ENCODE results near the gene GET3. TPM values are rescaled to one million over a fixed set of nuclear protein-coding genes. Genes with fewer than 3 reads are reported as not detected.
"Not testable (repeated sequence)": the region's sequence is repeated elsewhere in the genome, so short reads cannot be mapped to it uniquely, and the experiment has no call there.

The GET3 gene
- total RNA-seq, 1 experiment from 2014 or later = 110 TPM

GRCh38 chr19:12723641-12724426 lies 13.5 kb upstream of the GET3 start, which contains the start of gene TNPO2 (continued):
- TF ChIP-seq USF2 (CRISPR knock-in tag; IDR thresholded peaks at IDR 0.05) = peak; percentile 80
- TF ChIP-seq E2F5 (CRISPR knock-in tag; IDR thresholded peaks at IDR 0.05) = no peak
- TF ChIP-seq MYBL2 (CRISPR knock-in tag; IDR thresholded peaks at IDR 0.05) = peak; percentile 73; the same call in 1 of the 2 replicates
- TF ChIP-seq PRDM15 (CRISPR knock-in tag; IDR thresholded peaks at IDR 0.05) = no peak
- TF ChIP-seq SP1 (CRISPR knock-in tag; conservative IDR thresholded peaks at IDR 0.05) = peak; percentile 43; the same call in 1 of the 2 replicates
- TF ChIP-seq OVOL2 (CRISPR knock-in tag; IDR thresholded peaks at IDR 0.05; ENCODE audit: borderline replicate concordance) = no peak
- peak; percentile 93 for TF ChIP-seq MAX (CRISPR knock-in tag; IDR thresholded peaks at IDR 0.05)
- TF ChIP-seq ZNF416 (CRISPR knock-in tag; IDR thresholded peaks at IDR 0.05) = no peak
- TF ChIP-seq NR1H2 (CRISPR knock-in tag; IDR thresholded peaks at IDR 0.05) = no peak
- TF ChIP-seq ZNF281 (CRISPR knock-in tag; IDR thresholded peaks at IDR 0.05) = no peak
- no peak for TF ChIP-seq ZNF423 (CRISPR knock-in tag; IDR thresholded peaks at IDR 0.05)
- no peak for TF ChIP-seq CTCF (IDR thresholded peaks at IDR 0.05)
- no peak for TF ChIP-seq E2F1 (CRISPR knock-in tag; IDR thresholded peaks at IDR 0.05)
- TF ChIP-seq KAT7 (CRISPR knock-in tag; IDR thresholded peaks at IDR 0.05; ENCODE audit: borderline replicate concordance) = no peak
- TF ChIP-seq NFATC4 (CRISPR knock-in tag; IDR thresholded peaks at IDR 0.05) = no peak
- no peak for TF ChIP-seq JUN (CRISPR knock-in tag; IDR thresholded peaks at IDR 0.05)

- H3K27ac Mint-ChIP-seq; H3K27me3 Mint-ChIP-seq (ENCODE audit: low read depth); H3K4me3 Mint-ChIP-seq; DNase-seq (ENCODE audit: low spot score); ATAC-seq; H3K9me3 Mint-ChIP-seq: not testable (repeated sequence)
- POLR2A ChIA-PET = interaction anchor here (0.7 to 5.4 kb wide), 3 partner anchors 10 to 136 kb away, joined by 3 to 44 read pairs (median 4); partner anchors contain the start of genes GET3, PRDX2, THSD8 and TRIR
- CTCF ChIA-PET = interaction anchor here (0.6 to 2.4 kb wide), 5 partner anchors 32 to 375 kb away, joined by 3 to 7 read pairs (median 3); partner anchors contain the start of genes ZNF490 and ZNF791
- Mint-ChIP-seq H3K4me1 (peaks cover 19% of the 10 kb centered on the region), H3K36me3 (peaks cover 12% of the 10 kb centered on the region)
Measured at GRCh38 chr19:12725612-12726011, 11.7 kb upstream of the GET3 start.
